H54 (cell line): ENCODE data around the gene SMOC1.

Experiments used
- DNase-seq: peaks from one replicate; pipeline ENCODE4 v3.0.0; 2011; ENCODE audit warnings: low spot score, mixed read lengths; ENCODE audit not compliant: insufficient read length
- FAIRE-seq: peaks from 3 replicates; lab custom pipeline; 2011; peaks lifted over from hg19 to GRCh38; lab: Jason Lieb, UNC
- POLR2A ChIP-seq: IDR thresholded peaks from 2 replicates; pipeline ENCODE4 v1.6.1; 2011; ENCODE audit warnings: low read depth, mild to moderate bottlenecking, low read length

SMOC1 gene

GRCh38 chr14:69979882-69980281 lies 100.7 kb downstream of the SMOC1 start:
- FAIRE-seq (no peak), DNase-seq (no peak)
- no peak for TF ChIP-seq POLR2A

GRCh38 chr14:69980457-69981425 lies 101.5 kb downstream of the SMOC1 start:
- TF ChIP-seq POLR2A, result no peak
- DNase-seq (no peak), FAIRE-seq (no peak)

- FAIRE-seq, result no peak
- DNase-seq, result no peak
- no peak for TF ChIP-seq POLR2A
Measured at GRCh38 chr14:69982220-69982839, 103.1 kb downstream of the SMOC1 start.

- FAIRE-seq (no peak), DNase-seq (no peak)
- no peak for TF ChIP-seq POLR2A
Measured at GRCh38 chr14:69982886-69983285, 103.7 kb downstream of the SMOC1 start.

- DNase-seq (no peak), FAIRE-seq (no peak)
- no peak for TF ChIP-seq POLR2A
Measured at GRCh38 chr14:69983317-69983716, 104.1 kb downstream of the SMOC1 start.

- no peak for FAIRE-seq
- no peak for TF ChIP-seq POLR2A
- DNase-seq, result no peak
Measured at GRCh38 chr14:69985463-69985862, 106.2 kb downstream of the SMOC1 start.

- FAIRE-seq (no peak), DNase-seq (no peak)
- TF ChIP-seq POLR2A, result no peak
Measured at GRCh38 chr14:69986336-69986735, 107.1 kb downstream of the SMOC1 start.

GRCh38 chr14:69987406-69988121 lies 108.3 kb downstream of the SMOC1 start:
- TF ChIP-seq POLR2A, result no peak
- no peak for FAIRE-seq
- DNase-seq, result no peak

- FAIRE-seq, result no peak
- DNase-seq, result no peak
- TF ChIP-seq POLR2A, result no peak
Measured at GRCh38 chr14:69988979-69989378, 109.8 kb downstream of the SMOC1 start.

- no peak for TF ChIP-seq POLR2A
- DNase-seq, result no peak
- no peak for FAIRE-seq
Measured at GRCh38 chr14:69989622-69990021, 110.4 kb downstream of the SMOC1 start.

- no peak for FAIRE-seq
- TF ChIP-seq POLR2A, result no peak
- DNase-seq, result no peak
Measured at GRCh38 chr14:69990323-69990722, 111.1 kb downstream of the SMOC1 start.

- no peak for DNase-seq
- no peak for FAIRE-seq
- no peak for TF ChIP-seq POLR2A
Measured at GRCh38 chr14:69991422-69991821, 112.2 kb downstream of the SMOC1 start.

GRCh38 chr14:69992564-69992963 lies 113.3 kb downstream of the SMOC1 start:
- FAIRE-seq, result no peak
- no peak for TF ChIP-seq POLR2A
- DNase-seq, result no peak

- TF ChIP-seq POLR2A, result no peak
- FAIRE-seq (no peak), DNase-seq (no peak)
Measured at GRCh38 chr14:69993326-69993725, 114.1 kb downstream of the SMOC1 start.
